Epithelial cell of proximal tubule (primary cell): ENCODE data around the gene RPTOR. TPM values are rescaled to one million over a fixed set of nuclear protein-coding genes. Genes with fewer than 3 reads are reported as not detected.

Source experiments
- DNase-seq: peaks from one replicate; pipeline ENCODE4 v3.0.0-alpha.2; 2011; ENCODE audit warnings: low read depth
- H3K4me3 ChIP-seq: 2 replicates; pipeline ENCODE4 v1.5.1; 2011; ENCODE audit warnings: low read depth, mild to moderate bottlenecking, low read length
- total RNA-seq: library from RNA; depleted of rRNA; stranded (reverse); fragments of >200 nt; gene quantifications from 2 replicates; pipeline ENCODE4 v1.2.3, GENCODE V29; 2015
- TF ChIP-seq, protein P1 (sequence below): conservative IDR thresholded peaks from 2 replicates; pipeline ENCODE4 v1.5.1; 2012; ENCODE audit warnings: low read depth, mild to moderate bottlenecking, low read length

Gene RPTOR
- total RNA-seq, 1 donor from 2014 or later, result 24.4 TPM

DNA sequence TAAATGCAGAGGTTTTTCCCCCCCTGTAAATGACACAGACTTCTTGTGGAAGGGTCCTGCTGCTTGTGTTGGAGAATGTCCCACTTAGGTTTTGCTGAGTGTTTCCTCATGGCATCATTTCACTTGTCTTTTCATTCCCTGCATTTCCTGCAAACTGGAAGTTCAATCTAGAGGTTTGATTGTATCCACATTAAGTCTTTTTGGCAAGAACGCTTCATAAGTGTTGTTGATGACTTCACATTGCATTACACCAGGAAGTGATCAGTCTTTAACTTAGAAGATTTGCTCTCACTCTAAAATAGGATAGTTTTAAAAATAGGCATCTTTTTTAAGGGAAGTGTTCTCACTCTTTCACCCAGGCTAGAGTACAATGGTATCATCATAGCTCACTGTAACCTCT lies 67.2 kb downstream of the RPTOR start:
- DNase-seq, result no peak
- no peak overlapping the region for H3K4me3 ChIP-seq
- TF ChIP-seq, protein P1, sequence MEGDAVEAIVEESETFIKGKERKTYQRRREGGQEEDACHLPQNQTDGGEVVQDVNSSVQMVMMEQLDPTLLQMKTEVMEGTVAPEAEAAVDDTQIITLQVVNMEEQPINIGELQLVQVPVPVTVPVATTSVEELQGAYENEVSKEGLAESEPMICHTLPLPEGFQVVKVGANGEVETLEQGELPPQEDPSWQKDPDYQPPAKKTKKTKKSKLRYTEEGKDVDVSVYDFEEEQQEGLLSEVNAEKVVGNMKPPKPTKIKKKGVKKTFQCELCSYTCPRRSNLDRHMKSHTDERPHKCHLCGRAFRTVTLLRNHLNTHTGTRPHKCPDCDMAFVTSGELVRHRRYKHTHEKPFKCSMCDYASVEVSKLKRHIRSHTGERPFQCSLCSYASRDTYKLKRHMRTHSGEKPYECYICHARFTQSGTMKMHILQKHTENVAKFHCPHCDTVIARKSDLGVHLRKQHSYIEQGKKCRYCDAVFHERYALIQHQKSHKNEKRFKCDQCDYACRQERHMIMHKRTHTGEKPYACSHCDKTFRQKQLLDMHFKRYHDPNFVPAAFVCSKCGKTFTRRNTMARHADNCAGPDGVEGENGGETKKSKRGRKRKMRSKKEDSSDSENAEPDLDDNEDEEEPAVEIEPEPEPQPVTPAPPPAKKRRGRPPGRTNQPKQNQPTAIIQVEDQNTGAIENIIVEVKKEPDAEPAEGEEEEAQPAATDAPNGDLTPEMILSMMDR, result no peak

DNA sequence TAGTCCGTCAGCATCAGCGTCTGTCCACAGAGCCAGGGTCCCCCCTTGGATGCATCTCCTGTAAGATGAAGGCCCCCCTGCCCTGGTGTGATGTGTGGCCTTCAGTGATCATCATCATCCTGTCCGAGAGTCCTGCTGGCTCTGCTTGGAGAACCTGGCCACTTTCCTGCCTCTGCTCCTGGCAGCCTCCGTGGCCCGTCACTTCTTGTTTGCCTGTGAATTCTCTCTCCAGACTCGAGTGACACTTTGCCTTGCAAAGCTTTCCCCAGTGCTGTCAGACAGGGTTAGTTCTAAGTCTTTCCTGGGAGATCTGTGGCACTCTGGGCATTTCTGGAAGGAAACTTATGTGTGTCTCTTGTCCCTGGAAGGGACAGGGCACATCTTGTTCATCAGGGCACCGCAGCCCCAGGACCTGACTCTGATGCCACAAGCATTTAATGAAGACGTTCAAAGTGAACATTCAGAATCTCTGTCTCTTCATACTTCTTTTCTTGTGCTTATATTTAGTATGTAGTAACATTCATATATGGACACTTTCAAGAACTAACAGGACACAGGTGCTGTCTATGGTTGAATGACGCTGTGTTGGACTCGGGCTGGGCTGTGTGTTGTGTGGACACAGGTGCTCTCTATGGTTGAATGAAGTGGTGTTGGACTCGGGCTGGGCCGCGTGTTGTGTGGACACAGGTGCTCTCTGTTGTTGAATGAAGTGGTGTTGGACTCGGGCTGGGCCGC lies 68.5 kb downstream of the RPTOR start:
- TF ChIP-seq, protein P1, result no peak
- no peak for DNase-seq
- no peak overlapping the region for H3K4me3 ChIP-seq

DNA sequence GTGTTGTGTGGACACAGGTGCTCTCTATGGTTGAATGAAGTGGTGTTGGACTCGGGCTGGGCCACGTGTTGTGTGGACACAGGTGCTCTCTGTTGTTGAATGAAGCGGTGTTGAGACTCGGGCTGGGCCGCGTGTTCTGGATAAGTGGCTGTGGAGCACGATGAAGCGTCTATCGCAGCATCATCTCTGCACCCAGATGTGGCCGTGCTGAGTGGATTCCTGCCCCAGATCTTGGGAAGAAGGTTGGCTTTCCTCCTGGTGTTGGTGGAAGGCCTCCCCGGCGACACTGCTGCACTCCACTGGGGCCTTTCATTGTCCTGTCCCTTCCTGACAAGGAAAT lies 69.1 kb downstream of the RPTOR start:
- H3K4me3 ChIP-seq, result no peak overlapping the region
- no peak for DNase-seq
- TF ChIP-seq, protein P1, result no peak

DNA sequence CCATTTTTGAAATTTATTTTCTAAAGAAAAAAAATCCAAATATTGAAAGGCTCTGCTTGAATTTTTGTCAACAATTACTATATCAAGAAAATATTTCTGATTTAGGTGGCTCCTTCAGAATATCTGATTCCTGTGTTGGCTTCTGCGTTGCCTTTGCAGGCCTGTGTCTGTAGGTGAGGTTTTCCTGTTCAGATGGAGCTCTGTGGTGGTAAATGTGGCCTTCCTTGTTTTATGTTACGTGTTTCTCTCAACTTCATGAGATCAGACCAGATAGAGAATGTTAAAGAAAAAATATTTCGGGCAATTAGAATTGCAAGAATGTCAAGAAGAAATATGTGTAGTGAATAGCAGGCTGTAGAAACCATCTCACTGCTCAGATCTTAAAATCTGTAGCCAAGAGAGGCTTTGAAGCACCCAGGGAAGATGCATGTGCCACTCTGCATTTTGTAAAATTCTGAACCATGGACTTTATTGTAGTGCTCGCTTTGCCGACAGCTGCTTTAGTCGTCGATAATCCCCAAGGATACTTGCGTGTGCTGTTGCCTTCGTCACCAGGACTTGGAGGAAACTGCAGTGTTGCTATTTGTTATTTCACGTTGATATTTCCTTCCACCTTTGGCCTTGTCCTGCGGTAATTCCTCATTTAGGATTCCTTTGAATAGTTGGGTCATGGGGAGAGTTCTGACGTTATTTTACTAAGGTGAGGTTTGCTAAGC lies 69.9 kb downstream of the RPTOR start:
- TF ChIP-seq, protein P1, result no peak
- no peak for DNase-seq
- no peak overlapping the region for H3K4me3 ChIP-seq

DNA sequence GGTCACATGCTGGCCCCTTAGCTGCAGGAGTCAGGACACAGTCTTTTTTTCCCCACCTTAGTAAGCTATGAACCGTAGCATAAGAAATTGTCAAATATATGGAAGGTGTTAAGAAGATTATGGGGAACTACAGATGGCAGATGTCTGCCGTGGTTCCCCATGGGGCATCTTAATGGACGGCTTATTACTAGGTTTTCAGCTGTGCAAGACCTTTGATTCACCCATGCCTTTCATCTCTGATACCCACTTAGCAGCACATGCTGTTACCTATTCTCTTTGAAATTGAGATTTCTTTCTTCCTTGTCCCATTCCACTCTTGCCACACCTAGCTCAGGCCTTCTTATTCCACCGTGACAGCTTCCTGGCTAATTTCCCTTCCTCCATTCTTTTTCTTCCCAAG lies 70.7 kb downstream of the RPTOR start:
- TF ChIP-seq, protein P1, result no peak
- DNase-seq, result no peak
- H3K4me3 ChIP-seq, result no peak overlapping the region

DNA sequence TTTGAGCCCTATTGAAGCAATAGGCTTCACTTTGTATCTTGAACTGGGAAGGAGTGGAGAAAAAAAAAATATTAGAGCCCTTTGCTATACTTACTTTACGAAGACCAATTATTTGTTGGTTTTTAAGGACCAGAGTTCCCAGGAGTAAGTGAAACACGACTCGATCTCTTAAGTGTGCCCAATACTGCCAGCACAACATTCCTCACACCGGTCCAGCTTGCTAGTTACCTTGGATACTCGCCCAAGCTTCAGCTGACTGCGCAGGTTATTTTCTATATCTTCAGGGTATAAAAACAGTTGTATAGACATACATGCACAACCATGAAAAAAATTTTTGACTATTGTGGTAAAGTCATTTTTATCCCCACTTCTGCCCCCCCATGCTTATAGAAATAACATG lies 72.1 kb downstream of the RPTOR start:
- TF ChIP-seq, protein P1, result no peak
- no peak for DNase-seq
- no peak overlapping the region for H3K4me3 ChIP-seq

DNA sequence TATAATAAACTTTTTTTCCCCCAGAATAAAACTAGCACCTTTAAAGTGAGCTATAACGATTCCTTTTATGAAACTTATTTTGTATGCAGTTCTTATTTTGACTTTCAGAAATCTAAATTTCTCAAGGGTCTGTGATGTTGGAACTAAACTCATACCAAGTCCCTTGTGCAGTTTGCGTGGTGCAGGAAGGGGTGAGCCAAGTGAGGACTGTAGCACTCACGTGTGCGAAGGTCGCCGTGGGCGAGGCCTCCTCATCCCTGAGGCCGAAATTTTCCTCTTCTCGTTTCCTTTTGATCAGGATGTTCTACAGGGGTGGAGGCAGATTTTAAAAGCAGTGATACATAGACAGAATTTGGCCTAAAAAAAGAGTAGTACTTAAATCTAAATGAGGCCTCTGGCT lies 73.7 kb downstream of the RPTOR start:
- no peak for DNase-seq
- TF ChIP-seq, protein P1, result no peak
- no peak overlapping the region for H3K4me3 ChIP-seq
